IMR-90 (cell line): ENCODE measurements around the gene KLHL25. TPM values are rescaled to one million over a fixed set of nuclear protein-coding genes. Genes with fewer than 3 reads are reported as not detected.
A peak's percentile ranks its signal among the peaks of the same experiment; 100 is the strongest.

Experiments
- ATAC-seq: fragments of 200-7000 bp; cut with Tn5 transposase; 2 replicates; pipeline ENCODE4 v1.9.1; 2020; ENCODE audit warnings: low read depth, mild to moderate bottlenecking, moderate library complexity
- BruUV-seq: library from RNA; stranded (reverse); fragments of 400-500 nt; replicated peaks from 2 replicates; lab custom pipeline; 2021; lab: Mats Ljungman, UMichigan
- CTCF ChIA-PET: fragments of 300-600 bp; formaldehyde crosslinking; extraction: SDS; loops from one replicate; lab custom pipeline; 2021; ENCODE audit warnings: antibody characterized with exemption; lab: Yijun Ruan, JAX
- POLR2A ChIA-PET: fragments of 300-600 bp; sonication (Branson Sonifier 250); formaldehyde crosslinking; loops from one replicate; lab custom pipeline; 2022; ENCODE audit warnings: antibody characterized with exemption; ENCODE audit not compliant: unreplicated experiment; lab: Charles Lee
- DNase-seq: peaks from one replicate; pipeline ENCODE4 v3.0.0; 2013
- H2AFZ ChIP-seq: replicated peaks from 2 replicates; pipeline ENCODE3; 2013; ENCODE audit warnings: low read length, mild to moderate bottlenecking; ENCODE audit not compliant: poor library complexity
- H2AK5ac ChIP-seq: 2 replicates; pipeline ENCODE4 v1.6.1; 2013; ENCODE audit warnings: low read depth, low read length, inconsistent platforms
- H2AK9ac ChIP-seq: replicated peaks from 2 replicates; pipeline ENCODE3; 2013; ENCODE audit warnings: mild to moderate bottlenecking, low read depth, low read length, moderate library complexity; ENCODE audit not compliant: poor library complexity
- H2BK120ac ChIP-seq: 2 replicates; pipeline ENCODE4 v1.6.1; 2013; ENCODE audit warnings: low read depth, low read length, inconsistent platforms
- H2BK15ac ChIP-seq: 3 replicates; pipeline ENCODE4 v1.6.1; 2013; ENCODE audit warnings: low read depth, low read length, inconsistent platforms
- H2BK20ac ChIP-seq: 2 replicates; pipeline ENCODE4 v1.6.1; 2013; ENCODE audit warnings: low read depth, mild to moderate bottlenecking, inconsistent platforms, low read length, moderate library complexity
- H2BK5ac ChIP-seq: 2 replicates; pipeline ENCODE4 v1.6.1; 2013; ENCODE audit warnings: mild to moderate bottlenecking, low read depth, low read length, inconsistent platforms; ENCODE audit not compliant: poor library complexity, severe bottlenecking
- H3K14ac ChIP-seq: replicated peaks from 2 replicates; pipeline ENCODE4 v1.6.1; 2013; ENCODE audit warnings: low read depth, low read length, inconsistent platforms
- H3K18ac ChIP-seq: 2 replicates; pipeline ENCODE4 v1.6.1; 2013; ENCODE audit warnings: low read depth, low read length, control low read depth
- H3K23ac ChIP-seq: 2 replicates; pipeline ENCODE4 v1.6.1; 2013; ENCODE audit warnings: low read depth, low read length, inconsistent platforms
- H3K27ac ChIP-seq: 2 replicates; pipeline ENCODE4 v1.5.1; 2013; ENCODE audit warnings: mild to moderate bottlenecking, control low read depth, low read length; ENCODE audit not compliant: insufficient read depth
- H3K27me3 ChIP-seq: 2 replicates; pipeline ENCODE4 v1.6.1; 2013; ENCODE audit warnings: low read length; ENCODE audit not compliant: control insufficient read depth, insufficient read depth
- H3K36me3 ChIP-seq: 2 replicates; pipeline ENCODE4 v1.6.1; 2013; ENCODE audit warnings: low read length, mixed read lengths; ENCODE audit not compliant: control insufficient read depth, insufficient read depth
- H3K4ac ChIP-seq: 2 replicates; pipeline ENCODE4 v1.6.1; 2013; ENCODE audit warnings: low read depth, low read length, inconsistent platforms
- H3K4me1 ChIP-seq: 2 replicates; pipeline ENCODE4 v1.6.1; 2013; ENCODE audit warnings: low read length, mixed read lengths; ENCODE audit not compliant: control insufficient read depth, insufficient read depth
- H3K4me2 ChIP-seq: 2 replicates; pipeline ENCODE4 v1.6.1; 2013; ENCODE audit warnings: low read depth, mild to moderate bottlenecking, control low read depth, low read length, moderate library complexity
- H3K4me3 ChIP-seq: 2 replicates; pipeline ENCODE4 v1.5.1; 2013; ENCODE audit warnings: low read depth, mild to moderate bottlenecking, control low read depth, low read length, moderate library complexity; ENCODE audit not compliant: insufficient read depth
- H3K56ac ChIP-seq: 2 replicates; pipeline ENCODE4 v1.6.1; 2013; ENCODE audit warnings: low read length, inconsistent platforms; ENCODE audit not compliant: insufficient read depth; ENCODE audit errors: extremely low read depth
- H3K79me1 ChIP-seq, 2 experiments: 2 replicates each; pipeline ENCODE4 v1.6.1; 2013; ENCODE audit warnings: low read length in 2 of 2, inconsistent platforms in 1 of 2, low read depth in 1 of 2
- H3K9ac ChIP-seq: 2 replicates; pipeline ENCODE4 v1.6.1; 2013; ENCODE audit warnings: low read depth, low read length, control low read depth
- H3K9me1 ChIP-seq: 2 replicates; pipeline ENCODE4 v1.6.1; 2013; ENCODE audit warnings: low read length, inconsistent platforms; ENCODE audit not compliant: insufficient read depth
- H3K9me3 ChIP-seq: 2 replicates; pipeline ENCODE4 v1.6.1; 2013; ENCODE audit warnings: low read length; ENCODE audit not compliant: control insufficient read depth, insufficient read depth
- H4K20me1 ChIP-seq: 2 replicates; pipeline ENCODE4 v1.6.1; 2013; ENCODE audit warnings: low read length, inconsistent platforms; ENCODE audit not compliant: insufficient read depth
- H4K5ac ChIP-seq: 2 replicates; pipeline ENCODE4 v1.6.1; 2013; ENCODE audit warnings: mild to moderate bottlenecking, low read depth, low read length, control low read depth
- H4K8ac ChIP-seq, 2 experiments: 2 replicates each; pipeline ENCODE4 v1.6.1; 2013; ENCODE audit warnings: low read depth in 2 of 2, low read length in 2 of 2, control low read depth in 1 of 2, inconsistent platforms in 1 of 2
- H4K91ac ChIP-seq: 2 replicates; pipeline ENCODE4 v1.6.1; 2013; ENCODE audit warnings: low read depth, low read length, inconsistent platforms; ENCODE audit not compliant: insufficient read depth
- CEBPB ChIP-seq: IDR thresholded peaks from 2 replicates; pipeline ENCODE4 v1.6.1; 2012; ENCODE audit warnings: low read depth, low read length, improper control_type of control experiment
- POLR2A ChIP-seq: IDR thresholded peaks from 2 replicates; pipeline ENCODE4 v1.6.1; 2012; ENCODE audit warnings: mild to moderate bottlenecking, low read depth, low read length
- WGBS, 2 experiments: methylation state at CpG; one replicate each; pipeline versions ENCODE4 v1.1.5 to v1.1.7; 2013; ENCODE audit warnings: missing lambda C conversion rate in 2 of 2; ENCODE audit not compliant: insufficient read length in 1 of 2; ENCODE audit errors: extremely low coverage in 2 of 2; 5-methylcytosine and 5-hydroxymethylcytosine counted together
- dilution Hi-C: fragments of 300-500 bp; cut with HindIII; formaldehyde crosslinking; loops from one replicate; pipeline ENCODE4 v1.14.3; 2018; ENCODE audit warnings: low sequenced_read_pairs; ENCODE audit not compliant: unreplicated experiment
- in situ Hi-C: fragments of 300-500 bp; cut with MboI; formaldehyde crosslinking; loops from 3 replicates; pipeline ENCODE4 v1.14.3; 2019; ENCODE audit warnings: low sequenced_read_pairs, inconsistent platforms, mixed read lengths
- intact Hi-C: fragments of 100-400 bp; cut with micrococcal nuclease; formaldehyde crosslinking; loops from 2 replicates; pipeline ENCODE4 v1.10.0; 2022
- polyA plus RNA-seq, 3 experiments: library from polyadenylated mRNA; depleted of rRNA; stranded (reverse); fragments of >200 nt; gene quantifications; 2 replicates each; pipeline ENCODE4 v1.2.3, GENCODE V29; 2012; ENCODE audit warnings: low replicate concordance in 1 of 3
- total RNA-seq: library from RNA; depleted of rRNA; stranded (reverse); fragments of >200 nt; gene quantifications from 2 replicates; pipeline ENCODE4 v1.2.3, GENCODE V29; 2012

The KLHL25 gene
- total and polyA plus RNA-seq, 2 of the 4 experiments (the other 2 are of a cell fraction): 2.7 to 5.6 TPM

DNA sequence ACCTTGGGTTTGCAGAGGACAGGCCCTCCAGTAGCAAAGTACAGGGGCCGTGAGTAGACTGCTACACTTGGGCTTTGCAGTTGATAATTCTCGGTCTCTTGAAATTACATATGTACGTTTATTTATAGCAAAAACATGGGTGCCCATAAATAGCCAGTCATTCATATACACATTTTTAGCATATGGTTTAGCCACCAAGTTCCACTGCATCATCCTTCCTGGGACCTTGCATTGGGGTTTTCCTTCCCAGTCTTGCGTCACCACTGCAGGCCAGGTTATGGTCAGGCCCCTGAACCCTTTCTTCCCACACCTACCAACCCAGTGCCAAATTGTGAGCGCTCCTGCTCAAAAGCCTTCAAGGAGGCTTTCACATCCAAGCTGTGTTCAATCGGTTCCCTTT, 12.7 kb downstream of the KLHL25 start:
- peaks cover 19 to 69% of the 10 kb centered on the region in 2 experiments for H3K79me1 ChIP-seq
- H3K9me3 ChIP-seq: no peaks in the 10 kb centered on the region
- H3K4ac ChIP-seq: no peak overlapping the region
- ChIA-PET CTCF (no interaction called here), POLR2A (no interaction called here)
- in situ Hi-C loops: no loop called here
- H2AK9ac ChIP-seq: no peak overlapping the region
- dilution Hi-C loops: no loop called here
- no peak overlapping the region for H3K27ac ChIP-seq
- H3K14ac ChIP-seq: no peak overlapping the region
- H2AFZ ChIP-seq: no peak overlapping the region
- peaks cover 14% of the 10 kb centered on the region for H3K4me1 ChIP-seq
- TF ChIP-seq CEBPB (0 out of 2 replicates have a peak, but pooled peaks have one; percentile 49), POLR2A (no peak)
- 63% methylated on average over 3 of the region's 6 CpGs; no CpG with 5 or more reads in 1 of the 2 experiments for WGBS, 2 experiments
- H2BK5ac ChIP-seq: no peak overlapping the region
- no peaks in the 10 kb centered on the region for H3K27me3 ChIP-seq
- H3K4me2 ChIP-seq: no peak overlapping the region
- BruUV-seq: no TSS peak
- H3K56ac ChIP-seq: no peak overlapping the region
- no peak overlapping the region for H4K91ac ChIP-seq
- H3K23ac ChIP-seq: no peak overlapping the region
- ATAC-seq (no peak), DNase-seq (peak; percentile 6)
- H2AK5ac ChIP-seq: no peak overlapping the region
- H4K8ac ChIP-seq: no peak overlapping the region
- H4K5ac ChIP-seq: no peak overlapping the region
- H3K9me1 ChIP-seq: peaks cover 18% of the 10 kb centered on the region
- no peak overlapping the region for H3K18ac ChIP-seq
- H3K36me3 ChIP-seq: 0 out of 2 replicates have a peak, but pooled peaks cover 1% of the 10 kb centered on the region
- intact Hi-C loops: no loop called here
- H4K20me1 ChIP-seq: peaks cover 30% of the 10 kb centered on the region
- H2BK120ac ChIP-seq: no peak overlapping the region
- no peak overlapping the region for H2BK15ac ChIP-seq
- no peak overlapping the region for H2BK20ac ChIP-seq
- H3K4me3 ChIP-seq: no peak overlapping the region
- no peak overlapping the region for H3K9ac ChIP-seq
